ENCODE results near the gene GRN.

GRN gene

GRCh38 chr17:44352828-44353671 lies 7.9 kb downstream of the GRN start:
- H3K4me3 Mint-ChIP-seq = peak overlapping the region; percentile 56
- no peak for ATAC-seq (replicated peaks; ENCODE audit: extremely low read depth, poor library complexity, severe bottlenecking)
- peaks cover 11% of the 10 kb centered on the region for H3K4me1 Mint-ChIP-seq
- H3K27ac Mint-ChIP-seq (ENCODE audit: low read depth) = no peak overlapping the region
- no peaks in the 10 kb centered on the region for H3K27me3 Mint-ChIP-seq
- peaks cover 8% of the 10 kb centered on the region for H3K36me3 Mint-ChIP-seq (ENCODE audit: insufficient read depth)
- H3K9me3 Mint-ChIP-seq = no peaks in the 10 kb centered on the region
- no peak for DNase-seq (ENCODE audit: low spot score in 2 of 2)

DNA sequence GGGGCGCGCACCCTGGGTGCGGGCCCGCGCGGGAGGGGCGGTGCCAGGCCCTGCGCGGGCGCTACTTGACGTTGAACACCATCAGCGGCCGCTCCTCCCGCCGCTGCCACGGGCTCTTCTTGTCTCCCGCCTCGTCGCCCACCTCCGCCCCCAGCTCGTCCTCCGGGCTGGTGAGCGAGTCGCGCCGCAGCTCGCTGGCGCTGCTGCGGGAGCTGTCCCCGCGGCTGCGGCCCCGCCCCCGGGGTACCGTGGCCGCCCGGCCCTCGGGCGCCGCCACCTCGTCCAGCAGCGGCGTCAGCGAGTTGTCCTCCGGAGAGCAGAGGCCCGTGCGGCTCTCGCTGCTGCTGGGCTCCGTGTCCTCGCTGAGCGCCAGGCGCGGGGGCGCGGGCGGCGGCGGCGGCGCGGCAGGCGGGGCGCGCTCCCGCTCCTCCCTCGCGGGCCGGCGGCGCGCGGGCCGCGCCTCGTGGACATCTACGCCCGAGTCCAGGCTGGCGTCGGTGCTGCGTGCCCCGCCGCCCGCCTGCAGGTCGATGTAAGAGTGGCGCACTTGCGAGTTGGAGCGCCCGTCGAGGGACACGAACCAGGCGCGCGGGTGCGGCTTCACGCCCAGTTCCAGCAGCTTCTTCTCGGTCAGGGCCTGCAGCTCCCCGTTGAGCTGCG lies 8.7 kb downstream of the GRN start:
- no peak overlapping the region for H3K27ac Mint-ChIP-seq (ENCODE audit: low read depth)
- no peak for ATAC-seq (replicated peaks; ENCODE audit: extremely low read depth, poor library complexity, severe bottlenecking)
- peaks cover 8% of the 10 kb centered on the region for H3K36me3 Mint-ChIP-seq (ENCODE audit: insufficient read depth)
- DNase-seq (ENCODE audit: low spot score in 2 of 2) = no peak
- peaks cover 6% of the 10 kb centered on the region for H3K4me1 Mint-ChIP-seq
- H3K4me3 Mint-ChIP-seq = peak overlapping the region; percentile 41
- no peaks in the 10 kb centered on the region for H3K9me3 Mint-ChIP-seq
- no peaks in the 10 kb centered on the region for H3K27me3 Mint-ChIP-seq

- peak; percentile 9 for ATAC-seq (replicated peaks; ENCODE audit: extremely low read depth, poor library complexity, severe bottlenecking)
Measured at GRCh38 chr17:44354582-44355561, 9.8 kb downstream of the GRN start.

GRCh38 chr17:44355642-44356099 lies 10.6 kb downstream of the GRN start:
- no peak for ATAC-seq (replicated peaks; ENCODE audit: extremely low read depth, poor library complexity, severe bottlenecking)
- peaks cover 5% of the 10 kb centered on the region for H3K4me1 Mint-ChIP-seq
- H3K36me3 Mint-ChIP-seq (ENCODE audit: insufficient read depth) = peaks cover 8% of the 10 kb centered on the region
- DNase-seq (ENCODE audit: low spot score in 2 of 2) = no peak
- H3K9me3 Mint-ChIP-seq = no peaks in the 10 kb centered on the region
- peak overlapping the region; percentile 16 for H3K4me3 Mint-ChIP-seq
- no peak overlapping the region for H3K27ac Mint-ChIP-seq (ENCODE audit: low read depth)
- no peaks in the 10 kb centered on the region for H3K27me3 Mint-ChIP-seq

More at GRCh38 chr17:44354582-44355561, 9.8 kb downstream of the GRN start:
- Mint-ChIP-seq H3K27ac (ENCODE audit: low read depth) (no peak overlapping the region), H3K9me3 (no peaks in the 10 kb centered on the region), H3K4me1 (peaks cover 5% of the 10 kb centered on the region), H3K27me3 (no peaks in the 10 kb centered on the region), H3K36me3 (ENCODE audit: insufficient read depth) (peaks cover 10% of the 10 kb centered on the region), H3K4me3 (peak overlapping the region; percentile 41)
- peak; percentile 24 to 51 for DNase-seq (ENCODE audit: low spot score in 2 of 2)

- H3K36me3 Mint-ChIP-seq (ENCODE audit: insufficient read depth) = peaks cover 8% of the 10 kb centered on the region
- DNase-seq (ENCODE audit: low spot score in 2 of 2) (no peak), ATAC-seq (replicated peaks; ENCODE audit: extremely low read depth, poor library complexity, severe bottlenecking) (no peak)
- H3K4me3 Mint-ChIP-seq = no peak overlapping the region
- H3K27me3 Mint-ChIP-seq = no peaks in the 10 kb centered on the region
- H3K27ac Mint-ChIP-seq (ENCODE audit: low read depth) = no peak overlapping the region
- no peaks in the 10 kb centered on the region for H3K9me3 Mint-ChIP-seq
- H3K4me1 Mint-ChIP-seq = peaks cover 5% of the 10 kb centered on the region
Measured at GRCh38 chr17:44356241-44356640, 11.1 kb downstream of the GRN start.

- Mint-ChIP-seq H3K27me3 (peaks cover 8% of the 10 kb centered on the region), H3K9me3 (no peaks in the 10 kb centered on the region), H3K4me3 (no peak overlapping the region), H3K36me3 (ENCODE audit: insufficient read depth) (peaks cover 2% of the 10 kb centered on the region), H3K27ac (ENCODE audit: low read depth) (peak overlapping the region; percentile 52), H3K4me1 (peaks cover 1% of the 10 kb centered on the region)
- ATAC-seq (replicated peaks; ENCODE audit: extremely low read depth, poor library complexity, severe bottlenecking) (no peak), DNase-seq (ENCODE audit: low spot score in 2 of 2) (no peak)
Measured at GRCh38 chr17:44358066-44358465, 13.0 kb downstream of the GRN start.

- ATAC-seq (replicated peaks; ENCODE audit: extremely low read depth, poor library complexity, severe bottlenecking) (no peak), DNase-seq (ENCODE audit: low spot score in 2 of 2) (no peak)
- no peaks in the 10 kb centered on the region for H3K4me1 Mint-ChIP-seq
- H3K27me3 Mint-ChIP-seq = peaks cover 8% of the 10 kb centered on the region
- peaks cover 2% of the 10 kb centered on the region for H3K36me3 Mint-ChIP-seq (ENCODE audit: insufficient read depth)
- no peak overlapping the region for H3K4me3 Mint-ChIP-seq
- no peaks in the 10 kb centered on the region for H3K9me3 Mint-ChIP-seq
- peak overlapping the region; percentile 12 for H3K27ac Mint-ChIP-seq (ENCODE audit: low read depth)
Measured at GRCh38 chr17:44359006-44359405, 13.9 kb downstream of the GRN start.

DNA sequence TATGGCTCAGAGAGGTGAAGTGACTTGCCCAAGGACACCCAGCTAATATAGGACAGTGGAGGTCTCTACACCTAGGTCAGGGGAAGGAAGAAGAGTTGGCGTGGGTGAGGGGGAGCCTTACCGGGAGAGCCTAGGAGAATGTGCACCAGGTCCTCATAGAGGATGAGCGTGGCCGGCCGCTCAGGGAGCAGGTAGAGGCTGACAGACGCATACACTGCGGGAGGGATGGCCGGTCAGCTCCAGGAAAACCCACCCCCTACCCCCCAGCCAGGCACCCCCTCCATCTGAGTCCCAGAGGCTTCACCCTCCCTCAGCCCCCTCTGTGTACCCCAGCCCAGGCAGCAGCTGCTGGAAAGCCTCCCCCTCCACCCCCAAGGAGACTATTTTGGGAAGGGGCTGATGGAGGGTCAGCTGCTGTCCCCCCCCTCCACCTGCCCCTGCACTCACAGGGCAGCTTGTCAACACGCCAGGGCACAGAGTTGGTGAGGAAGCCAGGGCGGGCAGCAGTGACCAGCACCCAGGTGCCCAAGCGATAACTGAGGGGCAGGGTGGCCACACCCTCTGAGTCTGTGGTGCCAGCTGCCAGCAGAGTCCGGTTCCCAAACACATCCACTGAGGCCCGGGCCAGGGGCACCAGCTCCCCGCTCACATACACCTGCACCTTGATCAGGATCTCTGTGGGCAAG lies 14.5 kb downstream of the GRN start:
- Mint-ChIP-seq H3K36me3 (ENCODE audit: insufficient read depth) (peaks cover 2% of the 10 kb centered on the region), H3K9me3 (no peaks in the 10 kb centered on the region), H3K4me3 (no peak overlapping the region), H3K27ac (ENCODE audit: low read depth) (no peak overlapping the region), H3K27me3 (peaks cover 11% of the 10 kb centered on the region), H3K4me1 (no peaks in the 10 kb centered on the region)
- no peak for DNase-seq (ENCODE audit: low spot score in 2 of 2)
- ATAC-seq (replicated peaks; ENCODE audit: extremely low read depth, poor library complexity, severe bottlenecking) = no peak

DNA sequence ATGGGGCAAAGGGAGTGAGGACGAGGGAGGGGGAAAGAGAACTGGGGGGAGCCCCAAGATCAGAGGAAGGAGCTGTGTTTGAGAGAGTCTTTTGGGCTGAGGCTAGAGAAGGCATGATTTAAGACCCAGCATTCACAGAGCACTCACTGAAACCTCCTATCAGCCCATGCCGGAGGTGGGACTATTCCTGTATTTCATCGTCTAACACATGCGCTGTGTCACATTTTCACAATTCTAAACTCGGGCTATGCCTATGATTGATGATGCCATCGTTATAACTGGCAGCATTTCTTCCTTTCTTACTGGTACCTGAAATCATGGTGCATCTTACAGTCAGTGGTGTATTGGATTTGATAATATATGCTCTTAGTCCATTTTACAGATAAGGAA lies 15.0 kb downstream of the GRN start:
- Mint-ChIP-seq H3K36me3 (ENCODE audit: insufficient read depth) (peaks cover 2% of the 10 kb centered on the region), H3K27me3 (peaks cover 17% of the 10 kb centered on the region), H3K4me1 (no peaks in the 10 kb centered on the region), H3K4me3 (no peak overlapping the region), H3K27ac (ENCODE audit: low read depth) (no peak overlapping the region), H3K9me3 (no peaks in the 10 kb centered on the region)
- no peak for ATAC-seq (replicated peaks; ENCODE audit: extremely low read depth, poor library complexity, severe bottlenecking)
- no peak for DNase-seq (ENCODE audit: low spot score in 2 of 2)

- DNase-seq (ENCODE audit: low spot score in 2 of 2) (no peak), ATAC-seq (replicated peaks; ENCODE audit: extremely low read depth, poor library complexity, severe bottlenecking) (no peak)
- Mint-ChIP-seq H3K27me3 (peaks cover 24% of the 10 kb centered on the region), H3K4me1 (no peaks in the 10 kb centered on the region), H3K4me3 (no peak overlapping the region), H3K9me3 (no peaks in the 10 kb centered on the region), H3K27ac (ENCODE audit: low read depth) (no peak overlapping the region), H3K36me3 (ENCODE audit: insufficient read depth) (peaks cover 2% of the 10 kb centered on the region)
Measured at GRCh38 chr17:44360826-44361225, 15.7 kb downstream of the GRN start.

DNA sequence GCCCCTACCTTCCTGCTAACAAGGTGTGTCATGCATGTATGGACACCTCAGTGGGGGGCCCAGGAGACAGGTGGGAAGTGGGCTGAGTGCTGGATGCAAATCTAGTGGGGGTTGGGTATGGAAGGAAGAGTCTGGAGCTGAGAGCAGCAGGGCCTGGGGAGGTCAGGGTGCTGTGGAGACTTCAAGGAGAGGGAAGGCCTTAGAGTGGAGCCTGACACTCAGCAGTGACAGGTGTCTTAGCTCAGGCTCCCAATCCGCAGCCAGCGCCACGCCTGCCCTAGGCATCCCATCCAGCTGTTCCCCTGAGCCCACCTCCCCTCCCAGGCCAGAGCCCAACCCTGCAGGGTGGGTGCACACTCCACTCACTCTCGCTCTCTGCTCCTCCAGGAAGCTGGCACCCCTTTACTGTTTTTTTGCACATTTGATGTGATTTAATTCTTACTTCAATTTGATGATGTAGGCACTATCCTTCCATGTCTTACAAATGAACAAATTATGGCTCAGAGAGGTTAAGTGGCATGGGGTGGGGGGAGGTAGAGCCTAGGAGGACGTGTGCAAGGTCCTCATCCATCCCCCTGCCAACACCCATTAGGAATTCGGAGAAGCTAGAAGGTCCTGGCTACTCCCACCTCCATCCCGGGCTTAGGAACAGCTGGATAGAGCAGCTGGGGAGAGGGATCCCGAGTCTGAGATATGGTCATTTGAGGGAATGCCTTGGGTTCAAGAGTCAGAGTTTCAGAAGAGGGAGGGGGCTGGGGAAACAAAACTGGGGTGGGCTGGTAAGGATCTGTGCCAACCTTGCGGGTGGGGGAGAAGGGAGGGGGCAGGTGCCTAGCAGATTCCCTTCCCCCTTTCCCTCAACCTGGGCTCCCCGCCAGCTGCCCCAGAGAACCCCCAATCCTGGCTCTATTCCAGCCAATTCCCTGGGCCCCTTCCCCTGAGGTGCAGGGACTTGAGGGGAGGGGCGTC lies 16.5 kb downstream of the GRN start:
- no peak for ATAC-seq (replicated peaks; ENCODE audit: extremely low read depth, poor library complexity, severe bottlenecking)
- no peaks in the 10 kb centered on the region for H3K4me1 Mint-ChIP-seq
- H3K27me3 Mint-ChIP-seq = peaks cover 31% of the 10 kb centered on the region
- H3K9me3 Mint-ChIP-seq = no peaks in the 10 kb centered on the region
- H3K27ac Mint-ChIP-seq (ENCODE audit: low read depth) = no peak overlapping the region
- H3K36me3 Mint-ChIP-seq (ENCODE audit: insufficient read depth) = peaks cover 2% of the 10 kb centered on the region
- no peak overlapping the region for H3K4me3 Mint-ChIP-seq
- no peak for DNase-seq (ENCODE audit: low spot score in 2 of 2)

Data from central memory CD8-positive, alpha-beta T cell (primary cell).